HG03354 (cell line): ENCODE measurements around the gene PDE1A.

Source experiments
- ATAC-seq: cut with Tn5 transposase; IDR thresholded peaks from one replicate; pipeline ENCODE4 v1.9.1; 2021; ENCODE audit warnings: mild to moderate bottlenecking; ENCODE audit not compliant: unreplicated experiment, poor library complexity, severe bottlenecking

The PDE1A gene

GRCh38 chr2:182097571-182098164 is 329.2 kb downstream of the PDE1A start:
- no peak for ATAC-seq

DNA sequence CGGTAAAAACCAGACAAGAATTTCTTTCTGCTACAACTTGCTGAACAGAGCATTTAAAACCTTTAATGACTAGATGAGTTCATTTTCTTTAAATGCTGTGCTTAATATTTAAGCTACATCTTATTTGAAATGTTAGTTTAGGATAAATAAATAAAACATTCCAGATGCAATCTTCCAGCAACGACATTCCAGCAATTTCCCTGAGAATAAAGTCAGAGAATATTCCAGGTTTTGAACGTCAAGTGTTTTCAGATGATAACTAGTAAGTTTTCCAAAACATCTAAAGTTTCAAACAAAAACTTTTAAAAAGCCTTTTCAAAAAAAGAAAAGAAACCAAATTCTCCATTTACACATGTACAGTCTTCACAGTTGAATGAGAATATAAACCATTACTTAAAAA is 336.4 kb downstream of the PDE1A start:
- ATAC-seq: no peak
